Measurements from ENCODE around the gene SLC44A5.
"Not testable (repeated sequence)": the region's sequence is repeated elsewhere in the genome, so short reads cannot be mapped to it uniquely, and the experiment has no call there.

SLC44A5 gene

DNA sequence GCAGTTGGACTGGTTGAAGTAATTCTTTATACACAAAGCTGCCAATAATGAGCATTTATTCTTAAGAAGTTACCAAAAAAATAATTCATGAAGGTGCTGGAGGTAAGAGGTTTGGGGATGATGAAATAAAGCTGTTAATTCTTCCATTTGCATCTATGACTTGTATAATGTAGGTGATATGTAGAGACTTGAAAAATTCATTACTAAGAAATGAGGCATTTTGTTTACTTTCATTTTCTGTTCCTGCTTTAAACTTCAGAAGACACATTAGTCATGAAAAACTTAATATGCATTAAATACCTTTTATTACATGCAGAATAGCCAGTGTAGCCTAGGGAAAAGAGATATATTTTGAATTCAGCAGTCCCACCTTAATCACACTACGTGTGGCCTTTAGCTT is 214.2 kb downstream of the SLC44A5 start:
- FAIRE-seq (no peak), DNase-seq (ENCODE audit: insufficient read length, low spot score) (no peak)

DNA sequence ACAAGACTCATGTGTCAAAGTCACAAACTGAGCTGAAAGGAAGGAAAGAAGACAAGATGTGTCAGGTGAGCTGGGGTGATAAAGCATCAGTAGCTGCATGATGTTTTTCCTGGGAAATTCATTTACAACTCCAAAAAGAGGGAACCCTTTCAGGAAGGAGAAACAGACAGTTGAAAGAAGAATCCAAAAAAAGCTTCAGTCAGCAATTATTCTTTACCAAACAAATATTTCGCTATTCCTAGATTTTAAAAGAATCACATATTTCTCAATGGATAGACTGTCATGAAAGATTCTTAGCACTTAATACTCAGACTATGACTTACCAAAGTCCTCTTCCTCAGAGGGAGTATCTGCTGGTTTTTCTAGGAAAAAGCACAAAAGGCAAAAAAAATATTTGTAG is 214.7 kb downstream of the SLC44A5 start:
- DNase-seq (ENCODE audit: insufficient read length, low spot score) (no peak), FAIRE-seq (no peak)

DNA sequence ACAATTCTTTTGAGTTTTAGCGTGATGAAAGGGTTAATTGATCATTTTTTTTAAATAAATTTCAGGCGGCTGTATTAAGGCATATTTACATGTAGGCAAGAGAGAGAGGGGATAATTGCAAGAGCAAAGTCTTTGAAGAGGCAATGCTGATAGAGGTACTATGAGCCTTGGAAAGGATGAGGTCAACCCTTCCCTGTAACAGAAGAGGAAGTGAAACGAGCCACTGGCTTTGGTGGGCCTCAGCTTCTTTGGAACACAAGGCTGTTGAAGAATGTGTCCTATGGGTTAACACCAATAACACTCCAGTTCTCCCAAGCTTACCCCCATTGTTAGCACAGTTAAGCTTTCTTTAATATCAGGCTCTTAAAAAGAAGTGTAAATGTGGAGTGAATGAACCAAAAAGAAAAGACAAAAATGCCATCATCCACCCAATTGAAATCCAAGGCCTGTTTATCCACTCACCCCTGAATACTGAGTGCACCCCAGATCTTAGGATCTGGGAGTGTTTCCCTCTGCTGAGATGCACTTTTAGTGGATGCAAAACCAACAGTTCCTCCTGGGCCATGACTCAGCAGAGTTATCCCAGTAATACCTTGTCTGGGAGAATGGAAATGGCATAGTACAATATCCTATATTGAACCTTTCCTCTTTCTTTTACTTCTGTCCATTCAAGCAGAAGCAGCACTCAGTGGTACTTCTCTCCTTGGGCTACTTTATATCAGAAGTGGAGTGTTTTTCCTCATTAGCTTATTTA is 216.4 kb downstream of the SLC44A5 start:
- FAIRE-seq, result no peak
- no peak for DNase-seq (ENCODE audit: insufficient read length, low spot score)

DNA sequence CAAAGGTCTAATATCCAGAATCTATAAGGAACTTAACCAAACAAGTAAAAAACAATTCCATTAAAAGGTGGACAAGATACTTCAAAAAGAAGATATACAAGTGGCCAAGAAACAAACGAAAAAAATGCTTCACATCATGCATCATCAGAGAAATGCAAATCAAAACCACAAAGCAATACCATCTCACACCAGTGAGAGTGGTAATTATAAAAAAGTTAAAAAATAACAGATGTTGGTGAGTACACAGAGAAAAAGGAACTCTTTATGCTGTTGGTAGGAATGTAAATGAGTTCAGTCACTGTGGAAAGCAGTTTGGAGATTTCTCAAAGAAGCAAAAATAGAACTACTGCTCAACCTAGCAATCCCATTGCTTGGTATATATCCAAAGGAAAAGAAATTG is 218.6 kb downstream of the SLC44A5 start:
- FAIRE-seq (no peak), DNase-seq (ENCODE audit: insufficient read length, low spot score) (no peak)

DNA sequence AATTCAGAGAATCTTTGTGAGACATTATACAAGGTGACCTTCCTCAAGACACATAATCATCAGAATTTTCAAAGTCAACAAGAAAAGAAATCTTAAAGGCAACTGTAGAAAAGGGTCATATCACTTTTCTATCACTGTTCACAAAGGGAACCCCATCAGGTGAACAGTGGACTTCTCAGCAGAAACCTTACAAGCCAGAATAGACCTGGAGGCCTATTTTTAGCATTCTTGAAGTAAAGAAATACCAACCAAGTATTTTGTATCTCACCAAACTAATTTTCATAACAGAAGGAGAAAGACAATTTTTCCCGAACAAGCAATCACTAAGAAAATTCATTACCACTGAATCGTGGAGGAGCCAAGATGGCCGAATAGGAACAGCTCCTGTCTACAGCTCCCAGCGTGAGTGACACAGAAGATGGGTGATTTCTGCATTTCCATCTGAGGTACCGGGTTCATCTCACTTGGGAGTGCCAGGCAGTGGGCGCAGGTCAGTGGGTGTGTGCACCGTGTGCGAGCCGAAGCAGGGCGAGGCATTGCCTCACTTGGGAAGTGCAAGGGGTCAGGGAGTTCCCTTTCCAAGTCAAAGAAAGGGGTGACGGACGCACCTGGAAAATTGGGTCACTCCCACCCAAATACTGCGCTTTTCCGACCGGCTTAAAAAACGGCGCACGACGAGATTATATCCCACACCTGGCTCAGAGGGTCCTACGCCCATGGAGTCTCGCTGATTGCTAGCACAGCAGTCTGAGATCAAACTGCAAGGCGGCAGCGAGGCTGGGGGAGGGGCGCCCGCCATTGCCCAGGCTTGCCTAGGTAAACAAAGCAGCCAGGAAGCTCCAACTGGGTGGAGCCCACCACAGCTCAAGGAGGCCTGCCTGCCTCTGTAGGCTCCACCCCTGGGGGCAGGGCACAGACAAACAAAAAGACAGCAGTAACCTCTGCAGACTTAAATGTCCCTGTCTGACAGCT is 235.2 kb downstream of the SLC44A5 start:
- not testable (repeated sequence) for DNase-seq (ENCODE audit: insufficient read length, low spot score); FAIRE-seq

DNA sequence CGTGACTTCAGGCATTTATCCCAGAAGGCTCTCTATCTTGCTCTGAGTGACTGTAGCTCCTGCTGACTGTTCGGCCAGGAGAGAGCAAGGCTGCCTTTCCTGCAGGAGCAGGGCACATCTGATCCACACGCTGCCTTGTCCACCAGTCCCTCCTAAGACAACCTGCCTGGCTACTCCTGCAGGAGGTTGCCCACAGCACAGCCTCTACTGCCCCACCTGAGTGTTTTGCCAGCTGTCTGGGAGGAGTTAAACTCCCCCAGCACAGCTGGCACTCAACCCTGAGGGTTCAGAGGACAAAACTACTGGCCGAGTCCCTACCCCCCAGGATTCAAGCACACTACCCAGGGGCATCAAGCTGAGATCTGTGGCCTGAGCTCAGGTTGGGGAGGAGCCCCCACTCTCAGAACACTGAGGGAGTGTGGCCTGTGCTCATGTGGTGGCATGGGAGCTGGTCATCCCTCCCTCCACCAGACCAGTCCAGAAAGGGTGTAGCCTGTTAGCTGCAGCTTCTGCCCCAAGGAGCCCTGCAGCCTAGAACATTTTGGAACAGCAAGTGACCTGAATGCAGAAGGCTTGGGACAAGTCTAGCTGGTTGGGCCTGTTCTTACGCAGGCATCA is 237.3 kb downstream of the SLC44A5 start:
- no peak for DNase-seq (ENCODE audit: insufficient read length, low spot score)
- FAIRE-seq, result no peak

- FAIRE-seq (no peak), DNase-seq (ENCODE audit: insufficient read length, low spot score) (no peak)
Measured at GRCh38 chr1:75366595-75366994, 244.3 kb downstream of the SLC44A5 start.

- no peak for FAIRE-seq
Measured at GRCh38 chr1:75361260-75361659, 249.7 kb downstream of the SLC44A5 start.

DNA sequence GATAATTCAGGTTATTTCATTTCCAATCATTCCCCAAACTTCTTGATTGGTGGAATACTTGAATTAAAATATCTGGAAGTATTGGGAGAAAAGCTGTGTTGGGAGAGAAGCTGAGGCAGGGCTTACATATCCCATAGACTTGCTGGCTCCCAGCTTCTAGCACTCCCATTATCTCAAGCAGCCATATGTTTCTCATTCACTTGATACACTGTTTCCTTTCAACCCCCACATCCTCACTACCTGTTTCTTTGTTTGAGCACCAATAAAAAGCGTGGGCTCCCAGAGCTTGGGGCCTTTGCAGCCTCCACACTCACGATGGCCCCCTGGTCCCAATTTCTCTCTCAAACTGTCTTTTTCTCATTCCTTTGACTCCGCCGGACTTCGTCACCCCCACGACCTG is 256.6 kb downstream of the SLC44A5 start:
- DNase-seq (ENCODE audit: insufficient read length, low spot score); FAIRE-seq: not testable (repeated sequence)

More at GRCh38 chr1:75361260-75361659, 249.7 kb downstream of the SLC44A5 start:
- no peak for DNase-seq (ENCODE audit: insufficient read length, low spot score)

GRCh38 chr1:75353051-75353450 is 257.9 kb downstream of the SLC44A5 start:
- no peak for DNase-seq (ENCODE audit: insufficient read length, low spot score)

DNA sequence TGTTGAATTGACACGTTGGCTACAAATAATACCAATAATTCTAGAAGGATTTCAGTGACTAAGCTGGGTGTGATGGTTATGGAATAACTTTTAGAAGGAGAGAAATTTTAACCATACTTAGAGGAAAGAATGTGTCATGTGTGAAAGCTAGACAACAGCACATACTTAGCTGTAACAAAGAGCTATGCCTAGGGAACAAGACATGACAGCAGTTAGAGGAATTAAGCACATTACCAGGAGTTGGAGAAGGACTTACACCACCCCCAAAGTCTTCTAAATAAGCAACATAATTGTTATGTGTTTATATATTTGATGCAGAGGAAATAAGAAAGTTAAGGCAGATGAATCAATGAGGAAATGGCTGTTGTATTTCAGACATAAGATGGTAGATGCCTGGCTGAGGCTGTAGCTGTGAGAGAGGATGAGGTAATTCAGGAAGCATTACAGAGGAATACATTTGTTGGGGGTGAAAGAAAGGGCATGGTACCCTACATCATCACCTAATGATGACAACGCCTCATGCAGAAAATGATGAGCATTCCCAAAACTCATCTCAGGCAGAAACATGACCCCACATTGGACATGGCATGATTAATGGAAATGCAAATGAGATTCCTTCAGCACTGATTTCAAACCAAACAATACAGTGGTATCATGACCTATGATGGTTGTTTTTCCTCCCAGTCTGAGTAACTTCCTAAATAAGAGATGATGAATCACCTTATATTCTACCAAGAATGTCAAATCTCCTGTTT is 265.2 kb downstream of the SLC44A5 start:
- DNase-seq (ENCODE audit: insufficient read length, low spot score), result no peak
- FAIRE-seq, result no peak

More at GRCh38 chr1:75353051-75353450, 257.9 kb downstream of the SLC44A5 start:
- no peak for FAIRE-seq

DNA sequence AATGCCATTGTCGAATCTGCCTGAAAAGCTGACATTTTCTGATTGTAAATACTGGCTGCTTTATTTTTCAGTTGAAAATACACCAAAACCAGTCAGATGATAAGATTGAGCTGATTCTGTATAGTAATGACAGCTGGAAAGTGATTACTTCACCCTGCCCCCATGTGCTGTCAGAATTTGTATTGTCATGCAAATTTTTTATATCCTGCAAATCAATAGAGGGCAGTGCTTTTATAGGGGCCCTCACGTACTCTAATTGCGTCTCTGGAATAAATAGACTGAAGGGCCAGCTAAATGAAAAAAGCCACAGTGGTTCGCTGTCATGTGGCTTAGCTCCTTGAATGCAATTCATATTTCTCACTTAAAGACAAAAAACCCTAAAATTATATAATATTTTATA is 268.1 kb downstream of the SLC44A5 start:
- FAIRE-seq (no peak), DNase-seq (ENCODE audit: insufficient read length, low spot score) (no peak)

DNA sequence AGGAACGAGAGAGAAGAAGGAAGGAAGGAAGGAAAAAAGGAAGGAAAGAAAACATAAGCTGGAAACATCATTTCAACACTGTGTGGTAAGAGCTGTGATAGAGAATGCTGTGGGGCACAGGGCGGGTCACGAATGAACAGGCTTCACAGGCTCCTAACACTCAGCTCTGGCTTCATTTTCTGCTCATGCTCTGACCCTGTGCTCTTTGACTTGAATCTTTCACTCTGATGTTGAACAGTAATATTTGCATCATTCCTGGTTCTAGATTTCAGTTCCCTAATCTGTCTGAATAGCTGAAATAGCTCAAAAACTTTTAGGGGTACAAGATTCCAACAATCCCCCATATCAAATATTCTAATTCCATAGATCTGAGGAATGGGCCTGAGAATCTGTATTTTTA is 269.4 kb downstream of the SLC44A5 start:
- FAIRE-seq, result no peak
- DNase-seq (ENCODE audit: insufficient read length, low spot score), result no peak

DNA sequence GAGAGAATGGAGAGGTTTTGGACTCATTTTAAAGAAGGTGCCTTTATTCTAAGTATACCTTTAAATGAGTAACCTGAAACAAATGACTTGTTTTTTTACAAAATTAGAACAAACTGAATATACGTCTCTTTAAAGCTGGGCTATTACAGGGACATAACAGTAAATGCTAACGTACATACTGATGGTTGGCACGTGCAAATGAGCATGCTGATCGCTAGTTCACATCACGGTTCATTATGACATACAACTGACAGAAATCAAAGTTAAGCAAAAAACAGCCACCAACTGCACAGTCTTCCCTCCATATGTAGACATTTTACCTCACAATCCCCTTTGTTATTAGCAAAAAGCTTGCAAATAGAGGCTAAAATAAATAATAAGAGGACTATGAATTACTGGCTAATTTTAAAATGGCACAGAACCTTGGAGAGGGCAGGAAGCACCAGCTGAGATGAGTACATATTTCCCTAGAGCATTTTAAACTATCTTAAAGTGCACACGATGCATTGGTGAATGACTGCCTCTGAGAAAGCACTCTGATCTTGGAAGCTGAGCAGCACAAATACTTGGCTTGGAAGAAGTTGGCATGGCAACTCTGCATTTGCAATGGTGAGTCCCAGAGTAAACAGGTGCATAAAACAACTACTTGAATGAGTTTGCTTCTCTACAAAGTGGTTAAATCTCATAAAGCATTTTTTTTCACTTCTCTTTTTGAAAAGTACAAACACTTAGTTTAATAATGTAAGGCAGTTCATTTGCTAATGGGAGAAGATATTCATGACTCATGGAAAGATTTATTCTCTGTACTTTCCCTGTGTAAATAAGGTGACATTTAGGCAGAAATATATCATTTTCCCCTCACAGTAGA is 272.1 kb downstream of the SLC44A5 start:
- DNase-seq (ENCODE audit: insufficient read length, low spot score) (no peak), FAIRE-seq (no peak)

DNA sequence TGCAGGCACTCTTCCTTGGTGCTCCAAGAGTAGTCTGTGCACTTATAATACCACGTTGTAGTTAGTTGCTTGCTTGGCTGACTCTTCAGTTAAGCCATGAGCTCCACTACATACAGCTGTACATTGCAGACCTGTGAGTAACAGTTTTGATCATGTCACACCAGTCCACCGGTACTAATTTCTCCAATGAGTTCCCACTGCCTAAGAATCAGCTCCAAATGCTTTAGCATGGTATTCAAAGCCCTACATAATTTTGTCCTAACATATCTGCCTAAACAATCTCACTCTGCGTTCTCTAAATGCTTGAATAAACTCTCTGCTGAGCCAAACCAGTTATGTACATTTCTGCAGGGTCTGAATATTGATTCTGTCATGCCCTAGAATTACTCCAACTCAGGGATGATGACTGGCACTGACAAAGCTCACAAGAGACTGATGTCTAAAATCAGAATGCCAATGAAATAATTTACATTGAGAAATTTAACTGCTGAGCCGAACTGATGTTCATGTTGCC is 276.0 kb downstream of the SLC44A5 start:
- no peak for FAIRE-seq

DNA sequence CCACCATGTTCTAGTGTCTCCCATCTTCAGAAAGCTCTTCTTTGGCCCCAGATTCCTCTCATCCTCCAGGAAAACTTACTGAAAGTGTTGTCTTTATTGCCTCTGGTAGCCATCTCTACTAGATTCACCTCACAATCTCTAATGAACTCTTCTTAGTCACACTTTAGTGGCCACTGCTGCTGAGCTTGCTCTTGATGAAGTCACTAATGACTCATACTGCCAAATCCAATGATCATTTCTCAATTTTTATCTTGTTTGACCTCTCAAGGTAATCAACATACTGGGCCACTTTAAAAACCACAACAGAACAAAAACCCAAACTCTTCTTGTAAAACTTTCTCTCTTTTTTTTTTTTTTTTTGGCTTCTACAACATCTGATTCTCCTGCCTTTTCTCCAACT is 280.3 kb downstream of the SLC44A5 start:
- no peak for FAIRE-seq
- DNase-seq (ENCODE audit: insufficient read length, low spot score), result no peak

More for the DNA sequence above, 276.0 kb downstream of the SLC44A5 start:
- DNase-seq (ENCODE audit: insufficient read length, low spot score), result no peak

GRCh38 chr1:75328691-75329090 is 282.2 kb downstream of the SLC44A5 start:
- DNase-seq (ENCODE audit: insufficient read length, low spot score), result no peak
- no peak for FAIRE-seq

DNA sequence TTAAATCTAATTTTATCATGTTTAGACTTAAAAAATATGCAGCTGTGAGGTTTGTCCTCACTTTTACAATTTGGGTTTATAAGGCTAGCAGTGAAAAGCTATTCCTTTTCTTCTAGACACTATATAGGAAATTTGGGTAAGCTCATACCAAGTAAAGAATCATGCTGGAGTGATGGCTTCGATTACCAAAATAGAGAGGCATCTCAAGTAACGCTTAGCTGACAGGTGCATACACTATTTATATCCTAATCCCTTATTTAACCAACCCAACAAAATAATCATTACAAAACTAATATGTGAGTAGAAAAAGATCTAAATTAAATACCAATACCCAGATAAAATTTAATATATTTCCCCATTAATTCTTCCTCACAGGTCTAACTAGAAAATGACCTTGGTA is 283.5 kb downstream of the SLC44A5 start:
- DNase-seq (ENCODE audit: insufficient read length, low spot score) (no peak), FAIRE-seq (no peak)

DNA sequence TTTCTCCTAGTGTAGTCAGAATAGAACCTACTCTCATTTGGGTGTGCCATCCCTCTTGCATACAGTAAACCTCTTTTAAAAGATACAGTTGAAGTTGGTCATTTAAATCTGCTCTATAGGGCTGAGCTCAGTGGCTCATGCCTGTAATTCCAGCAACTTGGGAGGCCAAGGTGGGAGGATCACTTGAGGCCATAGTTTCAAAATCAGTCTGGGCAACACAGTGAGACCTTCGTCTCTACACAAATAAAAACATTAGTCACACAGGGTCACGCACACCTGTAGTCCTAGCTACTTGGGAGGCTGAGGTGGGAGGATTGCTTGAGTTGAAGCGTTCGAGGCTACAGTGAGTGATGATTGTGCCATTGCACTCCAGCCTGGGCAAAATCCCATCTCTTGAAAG is 292.9 kb downstream of the SLC44A5 start:
- DNase-seq (ENCODE audit: insufficient read length, low spot score), result no peak
- no peak for FAIRE-seq
